Lung (tissue), 12 donors: ENCODE data around the gene CNTNAP2. TPM values are rescaled to one million over a fixed set of nuclear protein-coding genes. Genes with fewer than 3 reads are reported as not detected.

Experiments used
- ATAC-seq: fragments of 200-7000 bp; cut with Tn5 transposase; one replicate; pipeline ENCODE4 v1.9.1; 2020; ENCODE audit warnings: moderate number of reproducible peaks; ENCODE audit not compliant: insufficient read depth, low FRiP score
- DNase-seq, 3 donors: peaks; one replicate each; pipeline ENCODE4 v3.0.0-alpha.2; 2013 to 2017
- H3K27ac ChIP-seq, 2 donors: one replicate each; pipeline ENCODE4 v1.5.1; 2013; ENCODE audit warnings: mild to moderate bottlenecking in 2 of 2, moderate library complexity in 2 of 2, control low read depth in 1 of 2, inconsistent platforms in 1 of 2, low read depth in 1 of 2, low read length in 1 of 2
- H3K27me3 ChIP-seq, 3 donors: one replicate each; pipeline ENCODE4 v1.5.1; 2013; ENCODE audit warnings: low read length in 2 of 3; ENCODE audit not compliant: control insufficient read depth in 3 of 3, insufficient read depth in 3 of 3
- H3K36me3 ChIP-seq, 4 donors: one replicate each; pipeline ENCODE4 v1.5.1; 2013; ENCODE audit warnings: low read length in 4 of 4, mild to moderate bottlenecking in 1 of 4, moderate library complexity in 1 of 4; ENCODE audit not compliant: control insufficient read depth in 4 of 4, insufficient read depth in 4 of 4
- H3K4me1 ChIP-seq, 5 donors: one replicate each; pipeline ENCODE4 v1.5.1; 2013; ENCODE audit warnings: low read length in 5 of 5, mild to moderate bottlenecking in 2 of 5, moderate library complexity in 1 of 5; ENCODE audit not compliant: control insufficient read depth in 5 of 5, insufficient read depth in 5 of 5
- H3K4me3 ChIP-seq: one replicate; pipeline ENCODE4 v1.5.1; 2013; ENCODE audit warnings: mild to moderate bottlenecking, control low read depth, moderate library complexity
- H3K9ac ChIP-seq, 2 donors: one replicate each; pipeline ENCODE4 v1.5.1; 2013; ENCODE audit warnings: low read length in 2 of 2, control low read depth in 1 of 2; ENCODE audit not compliant: insufficient read depth in 1 of 2
- H3K9me3 ChIP-seq, 4 donors: one replicate each; pipeline ENCODE4 v1.5.1; 2013; ENCODE audit warnings: low read length in 3 of 4, mild to moderate bottlenecking in 1 of 4, moderate library complexity in 1 of 4; ENCODE audit not compliant: control insufficient read depth in 4 of 4, insufficient read depth in 3 of 4
- CTCF ChIP-seq: IDR thresholded peaks from 2 replicates; pipeline ENCODE4 v1.5.1; 2012; ENCODE audit warnings: mild to moderate bottlenecking; ENCODE audit errors: control extremely low read depth, extremely low read depth
- WGBS, 2 donors: extraction: QIAGEN DNeasy Blood & Tissue Kit; methylation state at CpG; one replicate each; pipeline ENCODE4 v1.1.7; 2013; 5-methylcytosine and 5-hydroxymethylcytosine counted together
- polyA plus RNA-seq, 2 donors: library from polyadenylated mRNA; stranded (reverse); fragments of 200-250 nt; gene quantifications; one replicate each; pipeline ENCODE4 v1.2.1, GENCODE V29; 2013
- total RNA-seq, 2 donors: library from RNA; depleted of rRNA in 1 of 2; stranded (reverse); fragments of >200 nt in 1 of 2; gene quantifications; one replicate each; pipeline ENCODE4 v1.2.1, GENCODE V29; 2014 to 2021
- donor health status: control.
- donor health status: control.
- donor health status: Bipolar disorder and iron deficiency.
- donor health status: healthy.
- donor health status: DM: yes; HTN: yes; CAD: no.

Gene CNTNAP2
- total and polyA plus RNA-seq, 4 donors, result 0.18 to 45.3 (median 0.52) TPM

- H3K9ac ChIP-seq, result peak overlapping the region in 1 of 2 donors; percentile 8
- WGBS, 2 donors, result 41 to 63% methylated on average over 6 of the region's 6 CpGs
- H3K27me3 ChIP-seq, result no peaks in the 10 kb centered on the region
- H3K4me3 ChIP-seq, result no peak overlapping the region
- no peak overlapping the region for H3K27ac ChIP-seq
- no peak for TF ChIP-seq CTCF
- H3K36me3 ChIP-seq, result no peaks in the 10 kb centered on the region
- H3K4me1 ChIP-seq, result peaks cover 0 to 3% (median 0%) of the 10 kb centered on the region in 5 donors
- no peak for ATAC-seq
- H3K9me3 ChIP-seq, result no peaks in the 10 kb centered on the region
- DNase-seq, result peak in 2 of 3 donors; percentile 35 to 61
Observed at GRCh38 chr7:146146831-146147486, 30.4 kb downstream of the CNTNAP2 start.

- no peaks in the 10 kb centered on the region for H3K9me3 ChIP-seq
- no peak overlapping the region for H3K27ac ChIP-seq
- H3K27me3 ChIP-seq, result no peaks in the 10 kb centered on the region
- no peak overlapping the region for H3K4me3 ChIP-seq
- no peak for TF ChIP-seq CTCF
- H3K9ac ChIP-seq, result no peak overlapping the region
- DNase-seq, result no peak
- H3K4me1 ChIP-seq, result peaks cover 0 to 3% (median 0%) of the 10 kb centered on the region in 5 donors
- H3K36me3 ChIP-seq, result no peaks in the 10 kb centered on the region
- no peak for ATAC-seq
Observed at GRCh38 chr7:146150153-146150552, 33.6 kb downstream of the CNTNAP2 start.

DNA sequence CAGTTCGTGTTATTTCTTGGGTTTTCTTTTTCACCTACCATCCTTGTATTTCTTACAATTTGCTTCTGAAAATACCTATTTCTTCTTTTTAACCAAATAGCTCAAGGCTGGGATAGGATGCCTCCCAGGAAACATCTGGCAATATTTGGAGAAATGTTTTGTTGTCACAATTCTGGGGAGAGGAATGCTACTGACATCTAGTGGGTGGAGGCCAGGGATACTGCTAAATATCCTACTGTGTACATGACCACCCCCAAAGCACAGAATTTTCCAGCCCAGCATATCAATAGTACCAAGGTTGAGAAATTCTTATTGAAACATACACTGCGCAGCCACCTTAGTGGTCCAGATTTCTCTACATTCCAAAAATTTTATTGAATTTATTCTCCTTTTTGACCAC lies 55.5 kb downstream of the CNTNAP2 start:
- Histone ChIP-seq H3K9me3 (no peaks in the 10 kb centered on the region), H3K27ac (no peak overlapping the region), H3K4me1 (no peaks in the 10 kb centered on the region), H3K36me3 (no peaks in the 10 kb centered on the region), H3K4me3 (no peak overlapping the region), H3K9ac (no peak overlapping the region), H3K27me3 (no peaks in the 10 kb centered on the region)
- DNase-seq (no peak), ATAC-seq (no peak)
- TF ChIP-seq CTCF, result no peak
- 85 to 94% methylated on average over 2 of the region's 2 CpGs for WGBS, 2 donors

- H3K9me3 ChIP-seq, result no peaks in the 10 kb centered on the region
- no peak overlapping the region for H3K27ac ChIP-seq
- H3K9ac ChIP-seq, result no peak overlapping the region
- DNase-seq, result peak in 1 of 3 donors; percentile 12
- ATAC-seq, result no peak
- H3K27me3 ChIP-seq, result no peaks in the 10 kb centered on the region
- H3K4me3 ChIP-seq, result no peak overlapping the region
- no peak for TF ChIP-seq CTCF
- no peaks in the 10 kb centered on the region for H3K4me1 ChIP-seq
- 81 to 82% methylated on average over 2 of the region's 2 CpGs for WGBS, 2 donors
- H3K36me3 ChIP-seq, result no peaks in the 10 kb centered on the region
Observed at GRCh38 chr7:146175716-146176115, 59.1 kb downstream of the CNTNAP2 start.
